Neural progenitor cell (in vitro differentiated cells): ENCODE results near the gene RNPEPL1.

Source experiments
- EZH2phosphoT487 ChIP-seq: fragments of 200-600 bp; sonication (generic); IDR thresholded peaks from 2 replicates; pipeline ENCODE4 v1.6.1; 2017; ENCODE audit warnings: antibody characterized with exemption
- TF ChIP-seq, protein P1 (sequence below): fragments of 200-600 bp; sonication (generic); IDR thresholded peaks from 2 replicates; pipeline ENCODE4 v1.5.1; 2017; ENCODE audit warnings: antibody characterized with exemption, mild to moderate bottlenecking

DNA sequence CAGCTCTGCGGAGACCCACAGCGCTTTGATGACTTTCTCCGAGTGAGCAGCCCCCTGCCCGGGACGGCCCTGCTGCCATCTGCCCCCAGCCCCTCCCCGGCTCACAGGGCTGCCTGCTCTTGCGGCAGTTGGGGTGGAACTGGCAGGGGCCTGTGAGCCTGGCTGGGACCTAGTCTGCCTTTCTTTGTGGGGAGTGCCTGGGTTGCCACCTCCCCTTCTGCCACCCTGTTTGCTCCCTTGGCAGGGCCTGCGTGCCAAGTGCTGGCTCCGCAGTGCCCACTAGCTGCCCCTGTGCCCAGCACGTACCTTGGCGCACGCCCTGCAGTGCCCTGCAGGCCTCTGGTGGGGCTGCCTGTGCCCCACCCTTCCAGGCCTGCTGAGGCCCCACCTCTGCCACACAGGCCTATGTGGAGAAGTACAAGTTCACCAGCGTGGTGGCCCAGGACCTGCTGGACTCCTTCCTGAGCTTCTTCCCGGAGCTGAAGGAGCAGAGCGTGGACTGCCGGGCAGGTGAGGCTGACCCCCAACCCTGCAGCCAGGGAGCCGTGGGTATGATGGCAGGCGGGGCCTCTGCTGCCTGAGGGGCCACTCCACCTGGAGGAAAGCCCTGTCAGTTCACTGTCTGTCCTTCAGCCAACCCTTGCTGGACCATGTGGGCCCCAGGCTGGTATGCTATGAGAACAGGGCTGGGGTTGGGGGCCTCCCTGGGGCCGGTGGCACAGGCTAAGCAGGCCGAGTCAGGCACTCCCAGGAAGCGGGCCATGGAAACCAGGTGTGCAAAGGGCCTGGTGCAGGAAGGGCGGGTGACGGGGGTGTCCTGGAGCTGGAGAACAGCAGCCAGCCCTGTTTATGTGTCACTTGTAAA, 7.0 kb downstream of the RNPEPL1 start:
- TF ChIP-seq, protein P1, sequence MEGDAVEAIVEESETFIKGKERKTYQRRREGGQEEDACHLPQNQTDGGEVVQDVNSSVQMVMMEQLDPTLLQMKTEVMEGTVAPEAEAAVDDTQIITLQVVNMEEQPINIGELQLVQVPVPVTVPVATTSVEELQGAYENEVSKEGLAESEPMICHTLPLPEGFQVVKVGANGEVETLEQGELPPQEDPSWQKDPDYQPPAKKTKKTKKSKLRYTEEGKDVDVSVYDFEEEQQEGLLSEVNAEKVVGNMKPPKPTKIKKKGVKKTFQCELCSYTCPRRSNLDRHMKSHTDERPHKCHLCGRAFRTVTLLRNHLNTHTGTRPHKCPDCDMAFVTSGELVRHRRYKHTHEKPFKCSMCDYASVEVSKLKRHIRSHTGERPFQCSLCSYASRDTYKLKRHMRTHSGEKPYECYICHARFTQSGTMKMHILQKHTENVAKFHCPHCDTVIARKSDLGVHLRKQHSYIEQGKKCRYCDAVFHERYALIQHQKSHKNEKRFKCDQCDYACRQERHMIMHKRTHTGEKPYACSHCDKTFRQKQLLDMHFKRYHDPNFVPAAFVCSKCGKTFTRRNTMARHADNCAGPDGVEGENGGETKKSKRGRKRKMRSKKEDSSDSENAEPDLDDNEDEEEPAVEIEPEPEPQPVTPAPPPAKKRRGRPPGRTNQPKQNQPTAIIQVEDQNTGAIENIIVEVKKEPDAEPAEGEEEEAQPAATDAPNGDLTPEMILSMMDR = no peak
- TF ChIP-seq EZH2phosphoT487 = no peak
